SK-N-MC (cell line): ENCODE data around the gene GABRG3.

Experiments
- DNase-seq: peaks from one replicate; pipeline ENCODE4 v3.0.0-alpha.2; 2011; ENCODE audit warnings: low read depth, low spot score
- H3K27ac ChIP-seq: fragments of 200-600 bp; sonication (generic); 2 replicates; pipeline ENCODE4 v1.5.1; 2016; ENCODE audit warnings: mixed run types
- H3K36me3 ChIP-seq: fragments of 200-600 bp; sonication (generic); 2 replicates; pipeline ENCODE4 v1.6.1; 2017; ENCODE audit warnings: antibody characterized with exemption, low read length, mixed read lengths; ENCODE audit not compliant: insufficient read depth
- H3K4me3 ChIP-seq: fragments of 200-600 bp; sonication (generic); 2 replicates; pipeline ENCODE4 v1.5.1; 2016
- H3K9ac ChIP-seq: fragments of 200-600 bp; sonication (generic); 2 replicates; pipeline ENCODE4 v1.8.0; 2017; ENCODE audit warnings: mixed run types, mixed read lengths; ENCODE audit not compliant: insufficient read length
- H3K9me3 ChIP-seq: fragments of 200-600 bp; sonication (generic); 2 replicates; pipeline ENCODE4 v1.6.1; 2017; ENCODE audit warnings: low read depth, mild to moderate bottlenecking, antibody characterized with exemption, low read length, moderate library complexity, mixed read lengths
- EZH2 ChIP-seq: fragments of 200-600 bp; sonication (generic); IDR thresholded peaks from one replicate; pipeline ENCODE4 v1.6.1; 2017; ENCODE audit warnings: antibody characterized with exemption
- FOXP2 ChIP-seq: optimal IDR thresholded peaks from 2 replicates; pipeline ENCODE3; 2011; ENCODE audit warnings: mild to moderate bottlenecking, moderate library complexity; ENCODE audit not compliant: insufficient read depth; ENCODE audit errors: extremely low read length, control extremely low read depth
- POLR2AphosphoS5 ChIP-seq: IDR thresholded peaks from 2 replicates; pipeline ENCODE4 v1.6.1; 2012; ENCODE audit warnings: mild to moderate bottlenecking, low read depth, low read length, borderline replicate concordance

Gene GABRG3

GRCh38 chr15:27396521-27396920, 425.5 kb downstream of the GABRG3 start:
- Histone ChIP-seq H3K36me3 (no peaks in the 10 kb centered on the region), H3K4me3 (no peak overlapping the region), H3K9me3 (no peaks in the 10 kb centered on the region), H3K9ac (no peak overlapping the region), H3K27ac (no peak overlapping the region)
- DNase-seq = no peak
- TF ChIP-seq EZH2 (no peak), FOXP2 (no peak)

DNA sequence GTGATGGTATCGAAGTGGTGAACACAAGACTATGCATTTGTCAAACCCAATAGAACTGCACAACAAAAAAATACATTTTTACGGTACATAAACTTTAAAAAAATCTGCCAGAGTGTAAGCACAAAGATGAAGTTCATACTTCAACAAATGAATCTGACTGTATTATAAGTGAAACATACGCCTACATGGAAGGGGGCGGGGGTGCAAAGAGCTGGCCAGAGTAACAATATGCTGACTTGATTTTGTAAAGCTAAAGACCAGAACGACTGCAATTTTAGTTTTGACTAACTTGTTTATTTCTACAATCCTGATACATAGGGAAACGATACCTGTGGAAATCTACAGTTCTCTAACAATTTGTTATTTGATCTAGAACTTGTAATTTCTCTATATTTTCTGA, 426.0 kb downstream of the GABRG3 start:
- Histone ChIP-seq H3K27ac (no peak overlapping the region), H3K4me3 (no peak overlapping the region), H3K9me3 (no peaks in the 10 kb centered on the region), H3K36me3 (no peaks in the 10 kb centered on the region), H3K9ac (no peak overlapping the region)
- no peak for DNase-seq
- TF ChIP-seq POLR2AphosphoS5 (no peak), FOXP2 (no peak)

DNA sequence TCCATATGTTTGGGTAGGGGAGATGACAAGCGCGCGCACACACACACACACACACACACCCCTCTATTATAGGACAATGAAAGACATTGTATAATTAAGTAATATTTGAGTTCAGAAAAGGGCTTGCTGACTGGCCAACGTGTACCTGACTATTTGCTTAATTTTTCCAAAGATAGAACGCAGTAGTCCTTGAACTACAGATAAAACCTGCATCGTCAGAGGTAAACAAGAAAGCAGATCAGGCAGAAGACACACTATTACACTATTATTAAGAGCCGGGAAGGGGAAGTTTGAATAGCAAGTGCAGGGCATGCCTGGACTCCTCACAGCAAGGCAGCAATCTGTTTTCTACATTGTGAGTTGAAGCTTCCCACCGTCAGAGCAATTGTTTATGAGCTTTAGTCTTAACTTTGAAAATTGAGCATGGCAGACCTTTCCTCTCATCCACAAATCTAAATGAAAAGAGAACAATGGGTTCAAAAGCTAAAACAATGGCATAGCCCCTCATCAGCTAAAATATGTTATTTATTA, 427.7 kb downstream of the GABRG3 start:
- DNase-seq = no peak
- TF ChIP-seq EZH2 (no peak), FOXP2 (no peak), POLR2AphosphoS5 (no peak)
- H3K27ac ChIP-seq = no peak overlapping the region

DNA sequence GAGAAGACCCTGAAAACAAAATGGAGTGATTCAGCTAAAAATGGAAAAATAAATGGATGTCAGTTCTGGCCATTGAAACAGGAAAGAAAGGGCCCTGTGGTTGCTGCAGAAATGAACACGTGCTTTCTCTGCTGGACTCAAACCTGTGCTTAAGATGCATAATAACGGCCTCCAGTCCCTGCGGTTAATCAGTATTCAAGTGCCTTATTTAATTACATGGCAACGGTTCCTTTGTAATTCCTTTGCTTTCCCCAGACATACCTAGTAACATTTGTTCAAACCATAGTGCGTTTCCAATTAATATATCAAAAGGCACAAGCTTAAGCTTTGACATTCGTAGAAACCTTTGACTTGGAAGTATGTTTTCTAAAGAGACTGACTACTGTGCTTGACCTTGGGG, 428.3 kb downstream of the GABRG3 start:
- H3K27ac ChIP-seq = no peak overlapping the region
- DNase-seq = no peak
- TF ChIP-seq EZH2 = no peak
- no peaks in the 10 kb centered on the region for H3K36me3 ChIP-seq
- H3K9ac ChIP-seq = no peak overlapping the region
- no peaks in the 10 kb centered on the region for H3K9me3 ChIP-seq
- H3K4me3 ChIP-seq = no peak overlapping the region

More for the DNA sequence above, 427.7 kb downstream of the GABRG3 start:
- no peaks in the 10 kb centered on the region for H3K9me3 ChIP-seq
- no peaks in the 10 kb centered on the region for H3K36me3 ChIP-seq
- H3K9ac ChIP-seq = no peak overlapping the region
- no peak overlapping the region for H3K4me3 ChIP-seq

DNA sequence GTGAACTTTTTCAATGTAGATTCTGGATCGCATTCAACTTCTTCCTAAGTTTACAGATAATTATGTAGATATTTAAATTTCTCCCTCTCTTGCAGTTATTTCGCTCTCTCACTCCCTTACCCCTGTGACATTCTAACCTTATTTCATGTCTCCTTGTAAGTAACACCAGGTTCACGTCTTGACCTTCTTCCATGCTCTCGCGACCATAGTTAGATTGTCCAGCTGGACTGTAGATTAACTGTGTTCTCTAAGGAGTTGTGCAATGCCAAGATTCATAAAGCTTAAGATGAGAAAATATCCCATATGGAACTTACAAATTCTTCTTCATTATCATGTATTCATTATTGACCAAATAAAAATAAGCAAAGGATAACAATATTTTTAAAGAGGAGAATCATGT, 430.5 kb downstream of the GABRG3 start:
- Histone ChIP-seq H3K4me3 (no peak overlapping the region), H3K36me3 (no peaks in the 10 kb centered on the region), H3K9me3 (no peaks in the 10 kb centered on the region), H3K9ac (no peak overlapping the region), H3K27ac (no peak overlapping the region)
- DNase-seq = no peak
- no peak for TF ChIP-seq EZH2

- H3K36me3 ChIP-seq = no peaks in the 10 kb centered on the region
- no peaks in the 10 kb centered on the region for H3K9me3 ChIP-seq
- TF ChIP-seq POLR2AphosphoS5 = no peak
- no peak for TF ChIP-seq FOXP2
- no peak for TF ChIP-seq EZH2
- H3K4me3 ChIP-seq = no peak overlapping the region
- H3K27ac ChIP-seq = no peak overlapping the region
- H3K9ac ChIP-seq = no peak overlapping the region
- no peak for DNase-seq
These were observed 437.4 kb downstream of the GABRG3 start for GRCh38 chr15:27408428-27408827.

DNA sequence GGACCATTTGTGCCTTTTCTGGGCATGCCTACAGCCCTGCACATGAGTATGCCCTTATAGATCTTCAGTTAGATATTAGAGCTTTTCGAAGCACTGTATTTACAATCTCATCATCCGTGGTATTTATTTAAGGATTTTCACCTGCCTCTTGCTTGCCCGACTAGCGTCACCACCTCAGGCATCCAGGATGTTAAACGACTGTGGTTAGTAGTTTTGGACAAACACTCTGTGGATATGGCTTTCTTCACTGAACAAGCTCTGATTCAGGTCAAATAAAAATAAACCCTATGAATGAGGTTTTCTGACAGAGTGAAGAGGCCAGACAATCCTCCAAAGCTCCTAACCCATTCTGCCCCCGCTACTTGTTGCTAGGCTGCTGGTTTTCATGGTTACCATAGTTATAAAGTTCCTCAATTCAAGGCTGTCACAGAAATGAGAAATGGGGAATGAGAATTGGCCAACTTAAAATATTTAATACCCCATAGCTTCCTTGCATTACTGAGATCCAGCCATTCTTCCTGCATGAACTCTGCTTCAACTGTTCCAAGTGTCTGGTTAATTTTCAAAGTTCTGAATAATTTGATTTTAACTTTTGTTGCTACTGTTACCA, 440.1 kb downstream of the GABRG3 start:
- H3K4me3 ChIP-seq = no peak overlapping the region
- no peaks in the 10 kb centered on the region for H3K9me3 ChIP-seq
- no peak for TF ChIP-seq POLR2AphosphoS5
- no peak for TF ChIP-seq EZH2
- no peak for TF ChIP-seq FOXP2
- no peak for DNase-seq
- H3K9ac ChIP-seq = no peak overlapping the region
- H3K27ac ChIP-seq = no peak overlapping the region
- no peaks in the 10 kb centered on the region for H3K36me3 ChIP-seq

DNA sequence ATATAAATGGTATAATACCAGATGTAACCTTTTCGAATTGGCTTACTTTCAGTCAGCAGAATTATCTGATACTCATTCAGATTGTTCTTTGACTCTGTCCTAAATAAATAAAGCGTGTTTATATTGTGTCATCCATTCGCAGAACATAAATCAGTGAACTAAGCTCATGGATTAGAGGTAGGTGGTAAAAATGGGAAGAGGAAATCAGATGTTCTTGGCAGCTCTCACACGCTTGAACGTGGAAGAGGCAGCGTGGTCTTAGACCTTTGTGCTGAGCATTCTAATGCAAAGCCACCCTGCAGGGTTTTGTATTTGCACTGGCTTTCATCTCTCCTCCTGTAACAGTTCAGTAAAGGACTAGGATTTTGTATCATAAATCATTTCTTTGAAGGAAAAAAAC, 441.4 kb downstream of the GABRG3 start:
- no peak overlapping the region for H3K27ac ChIP-seq
- H3K4me3 ChIP-seq = no peak overlapping the region
- H3K36me3 ChIP-seq = no peaks in the 10 kb centered on the region
- H3K9me3 ChIP-seq = no peaks in the 10 kb centered on the region
- no peak for TF ChIP-seq FOXP2
- no peak for TF ChIP-seq EZH2
- TF ChIP-seq POLR2AphosphoS5 = no peak
- H3K9ac ChIP-seq = no peak overlapping the region
- DNase-seq = no peak

DNA sequence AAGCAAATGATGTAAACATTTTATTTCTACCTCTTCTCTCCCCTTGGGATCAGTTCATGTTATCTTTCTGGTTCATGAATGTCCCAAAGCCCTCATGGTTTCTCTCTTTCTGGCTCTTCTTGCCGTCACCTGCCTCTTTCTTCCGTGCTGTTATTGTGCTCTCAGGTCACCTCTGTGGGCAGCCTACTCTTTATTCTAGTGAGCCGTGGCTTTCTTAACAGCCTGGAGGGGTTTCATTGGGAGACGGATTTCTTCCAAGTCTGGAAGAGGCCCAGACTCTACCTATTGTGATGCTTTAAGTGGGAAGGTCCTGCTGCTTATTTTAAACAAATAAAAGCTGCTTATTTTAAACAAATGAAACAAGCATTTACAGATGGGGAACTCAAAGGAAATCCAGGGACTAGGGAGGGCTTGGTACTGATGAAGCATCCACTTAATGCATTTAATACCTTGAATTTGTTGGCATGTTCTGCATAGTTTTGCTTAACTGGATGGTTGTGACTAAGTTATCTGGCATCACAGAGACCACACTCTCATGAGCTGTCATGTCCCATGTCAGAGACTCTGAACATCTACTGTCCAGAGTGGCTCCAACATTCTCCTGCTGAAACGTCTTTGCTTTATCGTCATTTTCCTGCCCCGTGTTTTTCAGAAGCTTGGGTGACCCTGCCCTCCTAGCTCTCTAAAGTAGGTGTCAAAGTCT, 443.3 kb downstream of the GABRG3 start:
- H3K4me3 ChIP-seq = no peak overlapping the region
- no peaks in the 10 kb centered on the region for H3K36me3 ChIP-seq
- TF ChIP-seq POLR2AphosphoS5 (no peak), FOXP2 (no peak), EZH2 (no peak)
- no peak overlapping the region for H3K27ac ChIP-seq
- H3K9me3 ChIP-seq = no peaks in the 10 kb centered on the region
- H3K9ac ChIP-seq = no peak overlapping the region
- DNase-seq = no peak
